HEK293 (cell line): ENCODE measurements around the gene DYNLRB1.

Source experiments
- CTCF ChIA-PET: fragments of 350-600 bp; formaldehyde crosslinking; extraction: SDS; loops from one replicate; lab custom pipeline; 2021; ENCODE audit warnings: antibody characterized with exemption; lab: Yijun Ruan, JAX
- POLR2A ChIA-PET: fragments of 300-600 bp; formaldehyde crosslinking; extraction: SDS; loops from one replicate; lab custom pipeline; 2020; ENCODE audit warnings: antibody characterized with exemption, inconsistent platforms; lab: Yijun Ruan, JAX
- H3K27ac ChIP-seq: fragments of 200-500 bp; sonication (Bioruptor generic); 2 replicates; pipeline ENCODE4 v1.5.1; 2014; ENCODE audit warnings: low read depth, low read length, control low read depth, inconsistent platforms; ENCODE audit errors: extremely low read depth
- H3K36me3 ChIP-seq, 2 experiments: fragments of 200-500 bp in 1 of 2; sonication (Bioruptor generic) in 1 of 2; 1 replicate in 1 of 2; 2 replicates in 1 of 2; pipeline ENCODE4 v1.5.1; 2014 to 2017; ENCODE audit warnings: inconsistent platforms in 2 of 2, low read length in 2 of 2; ENCODE audit not compliant: control insufficient read depth in 2 of 2, insufficient read depth in 1 of 2
- H3K4me1 ChIP-seq: fragments of 200-500 bp; sonication (Bioruptor generic); 2 replicates; pipeline ENCODE4 v1.5.1; 2014; ENCODE audit warnings: mild to moderate bottlenecking, low read length, inconsistent platforms; ENCODE audit not compliant: control insufficient read depth, insufficient read depth
- H3K4me3 ChIP-seq: 2 replicates; pipeline ENCODE4 v1.5.1; 2011; ENCODE audit warnings: low read depth, mild to moderate bottlenecking, control low read depth, low read length, moderate library complexity
- H3K9me3 ChIP-seq: fragments of 200-500 bp; sonication (Bioruptor generic); 2 replicates; pipeline ENCODE4 v1.5.1; 2014; ENCODE audit warnings: low read depth, low read length, inconsistent platforms; ENCODE audit not compliant: control insufficient read depth, insufficient read depth
- BCL11A ChIP-seq: fragments of 450-650 bp; formaldehyde crosslinking; IDR thresholded peaks from 2 replicates; pipeline ENCODE4 v1.5.1; 2016; ENCODE audit warnings: low read depth, missing biosample characterization, missing genetic modification characterization
- GLI4 ChIP-seq: fragments of 450-650 bp; formaldehyde crosslinking; IDR thresholded peaks from 2 replicates; pipeline ENCODE4 v1.5.1; 2016; ENCODE audit warnings: missing biosample characterization, missing genetic modification characterization
- HIC1 ChIP-seq: fragments of 450-650 bp; formaldehyde crosslinking; IDR thresholded peaks from 2 replicates; pipeline ENCODE4 v1.5.1; 2016; ENCODE audit warnings: missing biosample characterization, missing genetic modification characterization
- MYNN ChIP-seq: fragments of 450-650 bp; formaldehyde crosslinking; IDR thresholded peaks from 2 replicates; pipeline ENCODE4 v1.5.1; 2016; ENCODE audit warnings: missing biosample characterization, missing genetic modification characterization, borderline replicate concordance
- PRDM1 ChIP-seq: fragments of 450-650 bp; formaldehyde crosslinking; IDR thresholded peaks from 2 replicates; pipeline ENCODE4; 2016; ENCODE audit warnings: missing biosample characterization, missing genetic modification characterization
- TCF7L2 ChIP-seq: IDR thresholded peaks from 2 replicates; pipeline ENCODE4 v1.6.1; 2011; ENCODE audit warnings: low read depth, mild to moderate bottlenecking, inconsistent platforms, low read length, moderate library complexity, borderline replicate concordance
- ZBTB20 ChIP-seq: fragments of 450-650 bp; formaldehyde crosslinking; IDR thresholded peaks from 2 replicates; pipeline ENCODE4 v1.5.1; 2016; ENCODE audit warnings: missing biosample characterization, missing genetic modification characterization
- ZFHX2 ChIP-seq: fragments of 450-650 bp; formaldehyde crosslinking; conservative IDR thresholded peaks from 2 replicates; pipeline ENCODE4 v1.5.1; 2016; ENCODE audit warnings: missing biosample characterization, missing genetic modification characterization
- ZNF133 ChIP-seq: fragments of 450-650 bp; formaldehyde crosslinking; IDR thresholded peaks from 2 replicates; pipeline ENCODE4 v1.5.1; 2016; ENCODE audit warnings: missing biosample characterization, missing genetic modification characterization
- ZNF148 ChIP-seq: fragments of 450-650 bp; formaldehyde crosslinking; IDR thresholded peaks from 2 replicates; pipeline ENCODE4 v1.5.0; 2017; ENCODE audit warnings: missing biosample characterization, missing genetic modification characterization, borderline replicate concordance
- ZNF341 ChIP-seq: fragments of 450-650 bp; formaldehyde crosslinking; IDR thresholded peaks from 2 replicates; pipeline ENCODE4; 2016; ENCODE audit warnings: low read depth, missing biosample characterization, missing genetic modification characterization
- ZNF354C ChIP-seq: fragments of 450-650 bp; formaldehyde crosslinking; IDR thresholded peaks from 2 replicates; pipeline ENCODE4 v1.5.1; 2016; ENCODE audit warnings: missing biosample characterization, missing genetic modification characterization, low read depth, borderline replicate concordance
- ZNF394 ChIP-seq: fragments of 450-650 bp; formaldehyde crosslinking; IDR thresholded peaks from 2 replicates; pipeline ENCODE4 v1.5.1; 2016; ENCODE audit warnings: missing biosample characterization, missing genetic modification characterization, mild to moderate bottlenecking, moderate library complexity, borderline replicate concordance
- ZNF488 ChIP-seq: fragments of 450-650 bp; formaldehyde crosslinking; IDR thresholded peaks from 2 replicates; pipeline ENCODE4 v1.5.1; 2016; ENCODE audit warnings: missing biosample characterization, missing genetic modification characterization
- TF ChIP-seq, protein P1 (sequence below): fragments of 450-650 bp; formaldehyde crosslinking; IDR thresholded peaks from 2 replicates; pipeline ENCODE4 v1.5.1; 2017; ENCODE audit warnings: missing biosample characterization, missing genetic modification characterization
- TF ChIP-seq, protein P2 (sequence below): fragments of 450-650 bp; formaldehyde crosslinking; IDR thresholded peaks from 2 replicates; pipeline ENCODE4 v1.5.1; 2016; ENCODE audit warnings: missing biosample characterization, missing genetic modification characterization
- TF ChIP-seq, protein P3 (sequence below): fragments of 450-650 bp; formaldehyde crosslinking; IDR thresholded peaks from 2 replicates; pipeline ENCODE4 v1.5.1; 2016; ENCODE audit warnings: missing biosample characterization, missing genetic modification characterization

The DYNLRB1 gene

GRCh38 chr20:34539756-34540155, 23.5 kb downstream of the DYNLRB1 start (continued):
- TF ChIP-seq ZNF148 (tag by site-specific recombination): no peak
- TF ChIP-seq, all 188 proteins: peak for 0

DNA sequence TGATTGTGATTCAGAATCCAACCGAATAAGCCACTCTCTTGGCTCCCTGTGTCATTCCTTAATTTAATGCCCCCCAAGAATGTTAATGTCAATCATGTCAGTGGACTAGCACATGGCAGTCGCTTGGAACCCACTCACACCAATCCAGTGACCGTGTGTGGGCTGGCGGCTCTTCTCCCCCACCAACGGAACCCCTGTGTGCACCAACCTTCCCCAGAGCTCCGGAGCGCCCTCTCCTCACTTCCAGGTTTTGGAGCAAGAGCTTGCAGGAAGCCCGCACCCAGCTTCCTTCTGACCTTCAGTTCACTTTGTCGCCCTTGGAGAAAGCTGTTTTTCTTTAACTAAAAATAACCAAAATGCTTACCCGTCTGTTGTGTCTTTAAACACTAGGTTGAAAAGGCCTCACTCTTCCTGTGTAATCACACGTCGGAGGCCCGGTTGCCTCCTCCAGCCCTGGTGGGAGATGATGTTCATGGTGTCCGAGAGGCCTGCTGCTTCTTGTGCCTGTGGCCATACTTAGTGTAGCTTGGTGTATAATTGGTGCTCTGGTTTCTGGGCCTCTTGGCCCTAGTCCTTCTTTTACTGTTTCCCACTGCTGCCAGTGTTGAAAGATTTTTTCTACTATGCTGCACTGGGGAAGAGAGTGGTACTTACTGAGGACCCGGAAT, 24.5 kb downstream of the DYNLRB1 start:
- CTCF ChIA-PET: interaction anchor here (0.7 to 3.4 kb wide), 3 partner anchors 10 to 906 kb away, joined by 4 to 22 read pairs (median 8); no protein-coding TSS in a partner anchor

DNA sequence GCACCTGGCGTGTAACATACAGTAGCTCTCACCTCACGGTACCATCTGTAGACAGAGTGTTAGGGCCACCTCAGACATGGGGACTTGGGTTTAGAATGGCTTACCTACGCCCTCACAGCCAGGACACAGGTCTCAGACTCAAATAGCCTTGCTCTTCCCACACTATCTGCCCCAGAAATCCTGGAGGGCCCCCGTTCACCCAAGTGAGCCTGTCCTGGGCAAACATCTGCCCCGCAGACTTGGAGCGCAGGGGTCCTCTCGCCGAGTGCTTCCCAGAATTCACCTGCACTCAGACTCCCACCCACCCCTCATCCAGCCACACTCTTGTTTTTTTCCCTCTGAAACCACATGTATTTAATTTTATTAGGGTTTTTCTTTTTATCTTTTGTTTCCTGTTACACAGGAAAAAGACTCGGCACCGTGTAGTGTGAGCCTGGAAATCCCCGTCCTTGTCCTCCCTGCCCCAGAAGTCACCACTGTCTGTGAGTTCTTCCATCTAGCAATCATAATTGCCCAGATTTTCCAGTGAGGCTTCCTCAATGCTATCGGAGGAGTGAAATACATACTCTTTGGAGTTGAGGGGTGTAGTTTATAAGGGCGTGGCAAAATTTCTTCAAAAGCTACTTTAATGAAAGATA, 25.2 kb downstream of the DYNLRB1 start:
- H3K9me3 ChIP-seq: no peaks in the 10 kb centered on the region
- CTCF ChIA-PET: interaction anchor here (3.0 kb wide), 1 partner anchor 167 kb away, joined by 8 read pairs; no protein-coding TSS in a partner anchor
- no peak overlapping the region for H3K27ac ChIP-seq
- no peaks in the 10 kb centered on the region for H3K4me1 ChIP-seq
- no peak overlapping the region for H3K4me3 ChIP-seq
- TF ChIP-seq, protein P1, sequence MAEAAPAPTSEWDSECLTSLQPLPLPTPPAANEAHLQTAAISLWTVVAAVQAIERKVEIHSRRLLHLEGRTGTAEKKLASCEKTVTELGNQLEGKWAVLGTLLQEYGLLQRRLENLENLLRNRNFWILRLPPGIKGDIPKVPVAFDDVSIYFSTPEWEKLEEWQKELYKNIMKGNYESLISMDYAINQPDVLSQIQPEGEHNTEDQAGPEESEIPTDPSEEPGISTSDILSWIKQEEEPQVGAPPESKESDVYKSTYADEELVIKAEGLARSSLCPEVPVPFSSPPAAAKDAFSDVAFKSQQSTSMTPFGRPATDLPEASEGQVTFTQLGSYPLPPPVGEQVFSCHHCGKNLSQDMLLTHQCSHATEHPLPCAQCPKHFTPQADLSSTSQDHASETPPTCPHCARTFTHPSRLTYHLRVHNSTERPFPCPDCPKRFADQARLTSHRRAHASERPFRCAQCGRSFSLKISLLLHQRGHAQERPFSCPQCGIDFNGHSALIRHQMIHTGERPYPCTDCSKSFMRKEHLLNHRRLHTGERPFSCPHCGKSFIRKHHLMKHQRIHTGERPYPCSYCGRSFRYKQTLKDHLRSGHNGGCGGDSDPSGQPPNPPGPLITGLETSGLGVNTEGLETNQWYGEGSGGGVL (tag by site-specific recombination): no peak
- TF ChIP-seq MYNN (tag by site-specific recombination): no peak
- TF ChIP-seq, protein P2, sequence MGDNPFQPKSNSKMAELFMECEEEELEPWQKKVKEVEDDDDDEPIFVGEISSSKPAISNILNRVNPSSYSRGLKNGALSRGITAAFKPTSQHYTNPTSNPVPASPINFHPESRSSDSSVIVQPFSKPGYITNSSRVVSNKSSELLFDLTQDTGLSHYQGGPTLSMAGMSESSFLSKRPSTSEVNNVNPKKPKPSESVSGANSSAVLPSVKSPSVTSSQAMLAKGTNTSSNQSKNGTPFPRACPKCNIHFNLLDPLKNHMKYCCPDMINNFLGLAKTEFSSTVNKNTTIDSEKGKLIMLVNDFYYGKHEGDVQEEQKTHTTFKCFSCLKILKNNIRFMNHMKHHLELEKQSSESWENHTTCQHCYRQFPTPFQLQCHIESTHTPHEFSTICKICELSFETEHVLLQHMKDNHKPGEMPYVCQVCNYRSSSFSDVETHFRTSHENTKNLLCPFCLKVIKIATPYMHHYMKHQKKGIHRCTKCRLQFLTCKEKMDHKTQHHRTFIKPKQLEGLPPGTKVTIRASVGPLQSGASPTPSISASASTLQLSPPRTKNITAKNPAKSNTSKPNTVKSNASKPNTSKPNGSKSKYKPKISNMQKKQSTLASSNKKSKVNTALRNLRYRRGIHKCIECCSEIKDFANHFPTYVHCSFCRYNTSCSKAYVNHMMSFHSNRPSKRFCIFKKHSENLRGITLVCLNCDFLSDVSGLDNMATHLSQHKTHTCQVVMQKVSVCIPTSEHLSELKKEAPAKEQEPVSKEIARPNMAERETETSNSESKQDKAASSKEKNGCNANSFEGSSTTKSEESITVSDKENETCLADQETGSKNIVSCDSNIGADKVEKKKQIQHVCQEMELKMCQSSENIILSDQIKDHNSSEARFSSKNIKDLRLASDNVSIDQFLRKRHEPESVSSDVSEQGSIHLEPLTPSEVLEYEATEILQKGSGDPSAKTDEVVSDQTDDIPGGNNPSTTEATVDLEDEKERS: no peak
- no peak for TF ChIP-seq HIC1 (tag by site-specific recombination)
- no peak for TF ChIP-seq PRDM1 (tag by site-specific recombination)
- no peak for TF ChIP-seq ZNF488
- no peak for TF ChIP-seq ZNF354C (tag by site-specific recombination)
- no peak for TF ChIP-seq ZNF394 (tag by site-specific recombination)
- no peak for TF ChIP-seq TCF7L2
- TF ChIP-seq GLI4 (tag by site-specific recombination): no peak
- TF ChIP-seq, protein P3, sequence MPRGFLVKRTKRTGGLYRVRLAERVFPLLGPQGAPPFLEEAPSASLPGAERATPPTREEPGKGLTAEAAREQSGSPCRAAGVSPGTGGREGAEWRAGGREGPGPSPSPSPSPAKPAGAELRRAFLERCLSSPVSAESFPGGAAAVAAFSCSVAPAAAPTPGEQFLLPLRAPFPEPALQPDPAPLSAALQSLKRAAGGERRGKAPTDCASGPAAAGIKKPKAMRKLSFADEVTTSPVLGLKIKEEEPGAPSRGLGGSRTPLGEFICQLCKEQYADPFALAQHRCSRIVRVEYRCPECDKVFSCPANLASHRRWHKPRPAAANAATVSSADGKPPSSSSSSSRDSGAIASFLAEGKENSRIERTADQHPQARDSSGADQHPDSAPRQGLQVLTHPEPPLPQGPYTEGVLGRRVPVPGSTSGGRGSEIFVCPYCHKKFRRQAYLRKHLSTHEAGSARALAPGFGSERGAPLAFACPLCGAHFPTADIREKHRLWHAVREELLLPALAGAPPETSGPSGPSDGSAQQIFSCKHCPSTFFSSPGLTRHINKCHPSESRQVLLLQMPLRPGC: no peak
- TF ChIP-seq ZNF341 (tag by site-specific recombination): no peak
- TF ChIP-seq ZFHX2 (tag by site-specific recombination): no peak
- no peak for TF ChIP-seq ZBTB20 (tag by site-specific recombination)
- TF ChIP-seq, all 188 proteins: peak for 0
- H3K36me3 ChIP-seq: peaks cover 0 to 57% of the 10 kb centered on the region in 2 experiments; a peak in 2 of 3 replicates
- POLR2A ChIA-PET: interaction anchor here (0.6 kb wide), 1 partner anchor 120 kb away, joined by 3 read pairs; no protein-coding TSS in a partner anchor

More for the DNA sequence above, 24.5 kb downstream of the DYNLRB1 start:
- TF ChIP-seq BCL11A (tag by site-specific recombination): no peak
- peak; percentile 97 for TF ChIP-seq ZNF133 (tag by site-specific recombination)
- H3K9me3 ChIP-seq: no peaks in the 10 kb centered on the region
- POLR2A ChIA-PET: interaction anchor here (0.6 to 1.0 kb wide), 2 partner anchors 238 to 1298 kb away, joined by 3 to 8 read pairs; partner anchors contain the start of gene AHCY
- H3K36me3 ChIP-seq: peaks cover 0 to 64% of the 10 kb centered on the region in 2 experiments; a peak in 2 of 3 replicates
- H3K4me3 ChIP-seq: no peak overlapping the region
- H3K4me1 ChIP-seq: no peaks in the 10 kb centered on the region
- 0 out of 2 replicates have a peak overlapping the region, but pooled peaks have one; percentile 16 for H3K27ac ChIP-seq
